ENCODE data around the gene PNRC2.
A peak's percentile ranks its signal among the peaks of the same experiment; 100 is the strongest.
"Not testable (repeated sequence)": the region's sequence is repeated elsewhere in the genome, so short reads cannot be mapped to it uniquely, and the experiment has no call there.

Gene PNRC2

GRCh38 chr1:23992011-23992410, 32.4 kb downstream of the PNRC2 start:
- DNase-seq (ENCODE audit: low spot score): not testable (repeated sequence)

GRCh38 chr1:23995431-23995837, 35.8 kb downstream of the PNRC2 start:
- no peak for DNase-seq (ENCODE audit: low spot score)

DNA sequence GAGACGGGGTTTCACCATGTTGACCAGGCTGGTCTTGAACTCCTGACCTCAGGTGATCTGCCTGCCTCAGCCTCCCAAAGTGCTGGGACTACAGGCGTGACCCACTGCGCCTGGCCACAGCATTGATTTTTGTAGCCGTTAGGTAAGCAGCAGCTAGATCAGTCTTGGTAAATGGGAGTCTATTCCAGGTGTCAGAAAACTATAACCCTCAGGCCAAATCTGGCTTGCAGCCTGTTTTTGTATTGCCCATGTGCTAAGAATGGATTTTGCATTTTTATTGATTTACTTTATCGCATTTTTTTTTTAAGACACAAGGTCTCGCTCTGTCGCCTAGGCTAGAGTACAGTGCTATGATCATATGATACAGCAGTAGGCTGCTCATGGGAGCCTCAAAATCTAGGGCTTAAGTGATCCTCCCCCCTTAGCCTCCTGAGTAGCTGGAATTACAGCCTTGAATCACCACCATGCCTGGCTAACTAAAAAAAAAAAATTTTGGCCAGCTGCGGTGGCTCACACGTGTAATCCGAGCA, 37.1 kb downstream of the PNRC2 start:
- DNase-seq (ENCODE audit: low spot score): no peak

GRCh38 chr1:23997812-23998211, 38.2 kb downstream of the PNRC2 start:
- DNase-seq (ENCODE audit: low spot score): no peak

DNA sequence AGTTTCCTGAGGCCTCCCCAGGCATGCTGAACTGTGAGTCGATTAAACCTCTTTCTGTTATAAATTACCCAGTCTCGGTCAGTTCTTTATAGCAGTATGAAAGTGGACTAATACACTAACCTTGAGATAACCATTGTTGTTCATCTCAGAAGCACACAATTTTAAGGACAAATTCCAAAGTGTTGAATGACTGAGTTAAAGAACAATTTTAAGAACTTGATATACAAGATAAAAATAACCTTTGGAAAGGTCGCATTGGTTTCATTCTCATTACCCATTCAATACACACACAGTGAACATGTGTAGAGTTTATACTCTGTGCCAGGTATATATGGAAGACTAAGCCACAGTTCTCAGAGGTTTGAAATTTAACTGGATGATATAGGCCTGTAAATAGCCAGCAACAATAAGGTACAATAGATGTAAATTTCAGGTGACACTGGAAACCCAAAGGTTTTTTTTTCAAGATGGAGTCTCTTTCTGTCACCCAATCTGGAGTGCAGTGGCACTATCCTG, 39.6 kb downstream of the PNRC2 start:
- no peak for DNase-seq (ENCODE audit: low spot score)

DNA sequence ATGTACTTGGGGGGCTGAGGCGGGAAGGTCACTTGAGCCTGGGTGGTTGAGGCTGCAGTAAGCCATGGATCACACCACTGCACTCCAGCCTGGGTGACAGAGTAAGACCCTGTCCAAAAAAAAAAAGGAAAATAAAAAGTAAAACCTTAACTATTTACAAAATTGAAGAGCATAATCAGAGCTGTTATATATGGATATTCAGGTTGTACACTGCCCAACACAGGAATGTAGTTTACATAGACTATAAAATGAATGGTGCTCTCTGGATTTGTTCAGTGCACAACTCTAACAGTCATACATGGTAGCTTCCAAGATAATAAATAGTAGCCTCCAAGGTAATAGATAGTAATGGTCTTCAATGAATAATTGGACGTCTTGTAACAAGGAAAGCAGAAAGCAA, 43.1 kb downstream of the PNRC2 start:
- no peak for DNase-seq (ENCODE audit: low spot score)

DNA sequence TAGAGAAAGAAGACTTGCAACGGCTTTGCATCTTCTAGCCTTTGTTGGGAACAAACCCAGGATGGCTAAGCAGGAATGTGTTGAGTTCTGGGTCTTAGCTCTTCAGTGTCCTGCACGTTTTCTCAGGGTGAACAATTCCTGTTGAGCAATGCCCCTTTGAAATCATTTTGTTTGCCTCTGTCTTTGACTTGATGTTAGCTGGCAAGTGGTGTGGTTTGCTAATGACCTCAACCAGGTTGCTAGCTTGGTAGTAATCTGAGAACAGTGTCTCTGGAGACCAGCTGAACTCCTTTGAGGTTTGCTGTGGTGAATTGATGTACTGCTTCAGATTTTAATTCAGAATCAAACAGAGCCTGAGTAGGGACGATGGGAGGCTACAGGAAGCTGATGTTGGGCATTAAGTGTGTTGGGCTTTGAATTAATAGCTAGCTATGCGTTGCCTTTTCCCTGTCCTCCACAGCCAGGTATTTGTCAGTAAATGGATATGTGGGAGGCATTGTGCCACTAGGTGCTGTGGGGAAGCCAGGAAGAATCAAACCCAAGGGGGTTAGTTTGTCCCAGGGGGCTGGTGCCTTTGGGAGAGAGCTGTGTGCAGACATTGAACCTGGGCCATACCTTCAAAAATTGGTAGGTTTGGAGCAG, 43.8 kb downstream of the PNRC2 start:
- DNase-seq (ENCODE audit: low spot score): peak; percentile 61

DNA sequence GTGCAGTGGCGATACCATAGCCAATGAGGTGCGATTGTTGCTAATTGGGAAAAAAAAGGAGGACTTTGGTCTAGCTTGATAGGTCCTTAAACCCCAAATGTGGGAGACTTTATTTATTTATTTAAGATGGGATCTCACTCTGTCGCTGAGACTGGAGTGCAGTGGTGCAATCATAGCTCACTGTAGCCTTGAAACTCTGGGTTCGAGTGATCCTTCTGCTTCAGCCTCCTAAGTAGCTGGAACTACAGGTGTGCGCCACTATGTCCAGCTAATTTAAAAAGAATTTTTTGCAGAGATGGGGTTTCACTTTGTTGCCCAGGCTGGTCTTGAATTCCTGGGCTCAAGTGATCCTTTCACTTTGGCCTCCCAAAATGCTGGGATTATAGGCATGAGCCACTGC, 44.5 kb downstream of the PNRC2 start:
- DNase-seq (ENCODE audit: low spot score): no peak

DNA sequence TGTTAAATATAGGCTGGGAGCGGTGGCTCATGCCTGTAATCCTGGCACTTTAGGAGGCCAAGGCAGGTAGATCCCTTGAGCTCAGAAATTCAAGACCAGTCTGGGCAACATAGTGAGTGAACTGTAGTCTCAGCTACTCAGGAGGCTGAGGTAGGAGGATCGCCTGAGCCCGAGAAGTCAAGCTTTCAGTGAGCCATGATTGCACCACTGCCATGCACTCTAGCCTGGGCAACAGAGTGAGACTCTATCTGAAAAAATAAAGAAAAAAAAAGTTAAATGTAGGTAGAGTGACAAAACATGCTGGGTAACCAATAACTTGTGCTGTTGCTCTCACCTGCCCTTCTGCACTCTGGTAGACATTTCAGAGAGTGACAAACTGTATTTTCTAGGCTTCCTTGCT, 45.5 kb downstream of the PNRC2 start:
- no peak for DNase-seq (ENCODE audit: low spot score)

DNA sequence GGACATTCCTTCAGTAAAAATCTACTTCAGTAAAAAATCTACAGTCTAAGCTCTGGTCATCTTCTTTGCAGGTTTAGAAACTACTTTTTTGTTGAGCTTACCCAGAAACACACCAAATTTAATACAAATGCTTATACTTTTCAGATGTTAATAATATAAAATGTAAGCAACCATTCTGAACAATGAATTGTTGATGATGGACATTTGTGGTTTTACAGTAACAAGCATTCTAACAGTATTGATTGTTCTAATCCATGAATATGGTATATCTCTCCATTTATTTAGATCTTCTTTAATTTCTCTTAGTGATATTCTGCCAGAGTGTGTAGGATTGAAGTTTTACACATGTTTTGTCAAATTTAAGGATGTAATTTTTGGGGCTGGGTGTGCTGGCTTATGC, 47.5 kb downstream of the PNRC2 start:
- DNase-seq (ENCODE audit: low spot score): no peak

DNA sequence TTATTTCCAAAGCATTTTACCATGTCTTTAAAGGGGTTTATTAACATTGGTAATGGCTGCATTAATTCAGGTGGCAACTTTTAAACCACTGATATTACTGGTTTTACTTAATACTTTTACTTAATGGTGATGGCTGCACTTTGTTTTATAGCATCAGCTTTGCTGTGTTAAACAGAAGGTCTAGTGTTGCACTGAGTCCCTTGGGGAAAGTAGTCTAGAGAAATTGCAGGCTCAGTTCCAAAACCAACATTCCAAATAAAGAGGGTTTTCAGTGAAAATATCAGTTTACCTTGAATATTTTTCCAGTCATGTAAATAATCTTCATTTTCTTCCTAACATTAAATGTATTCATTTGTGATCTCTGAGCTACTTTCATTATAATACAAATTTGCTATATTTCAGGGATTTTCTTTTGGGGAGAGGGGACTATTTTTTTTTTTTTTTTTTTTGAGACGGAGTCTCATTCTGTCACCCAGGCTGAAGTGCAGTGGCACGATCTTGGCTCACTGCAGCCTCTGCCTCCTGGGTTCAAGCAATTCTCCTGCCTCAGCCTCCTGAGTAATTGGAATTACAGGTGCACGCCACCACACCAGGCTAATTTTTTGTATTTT, 49.1 kb downstream of the PNRC2 start:
- peak; percentile 14 for DNase-seq (ENCODE audit: low spot score)

DNA sequence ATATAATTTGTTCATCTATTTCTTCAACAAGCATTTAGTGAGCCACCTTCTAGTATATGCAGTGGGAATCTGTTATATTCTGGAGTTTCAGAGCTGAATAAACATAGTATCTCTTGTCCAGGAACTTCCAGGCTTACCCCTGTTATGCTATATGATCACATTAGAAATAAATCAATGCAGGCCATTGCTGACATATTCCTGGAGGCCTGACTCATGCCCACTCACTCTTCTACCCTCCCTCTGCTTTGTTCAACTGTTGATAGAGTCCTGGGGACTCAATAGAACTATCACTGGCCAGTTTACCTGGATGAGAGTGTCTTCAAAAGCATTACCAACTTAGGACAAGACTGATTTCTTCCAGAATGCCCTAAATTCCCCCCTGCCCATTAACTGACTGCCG, 49.8 kb downstream of the PNRC2 start:
- peak; percentile 27 for DNase-seq (ENCODE audit: low spot score)

GRCh38 chr1:24010650-24011049, 51.0 kb downstream of the PNRC2 start:
- DNase-seq (ENCODE audit: low spot score): no peak

GRCh38 chr1:24012878-24013277, 53.2 kb downstream of the PNRC2 start:
- DNase-seq (ENCODE audit: low spot score): not testable (repeated sequence)

Data from AG20443 (cell line).